Type B pancreatic cell (in vitro differentiated cells): ENCODE measurements around the gene CFI. TPM values are rescaled to one million over a fixed set of nuclear protein-coding genes. Genes with fewer than 3 reads are reported as not detected.

Experiments used
- DNase-seq: peaks from one replicate; pipeline ENCODE4 v3.0.0; 2021; ENCODE audit warnings: mixed read lengths; ENCODE audit not compliant: unreplicated experiment; ENCODE audit errors: extremely low spot score
- H3K27ac Mint-ChIP-seq: 2 replicates; pipeline ENCODE4 v1.8.0; 2021; ENCODE audit warnings: mild to moderate bottlenecking, mixed read lengths
- H3K27me3 Mint-ChIP-seq: 2 replicates; pipeline ENCODE4 v1.8.0; 2021; ENCODE audit warnings: mixed read lengths
- H3K36me3 Mint-ChIP-seq: 2 replicates; pipeline ENCODE4 v1.8.0; 2021; ENCODE audit warnings: mixed read lengths
- H3K4me1 Mint-ChIP-seq: one replicate; pipeline ENCODE4 v1.8.0; 2021; ENCODE audit warnings: mixed read lengths; ENCODE audit not compliant: unreplicated experiment
- H3K4me3 Mint-ChIP-seq: 2 replicates; pipeline ENCODE4 v1.8.0; 2021; ENCODE audit warnings: mild to moderate bottlenecking, mixed read lengths
- H3K9me3 Mint-ChIP-seq: 2 replicates; pipeline ENCODE4 v1.8.0; 2021; ENCODE audit warnings: mixed read lengths
- CTCF ChIP-seq: fragments of 200-600 bp; sonication (generic); conservative IDR thresholded peaks from 2 replicates; pipeline ENCODE4 v1.5.0; 2021; ENCODE audit warnings: antibody characterized with exemption, mild to moderate bottlenecking
- total RNA-seq: library from RNA; stranded (reverse); gene quantifications from 2 replicates; pipeline ENCODE4 v1.2.1, GENCODE V29; 2021; ENCODE audit warnings: low replicate concordance

Gene CFI
- total RNA-seq, 1 donor from 2014 or later, result 24.0 TPM

- no peak for TF ChIP-seq CTCF
- Mint-ChIP-seq H3K27me3 (no peaks in the 10 kb centered on the region), H3K27ac (peak within 1 kb of the TSS; percentile 86), H3K4me1 (peaks cover 19% of the 10 kb centered on the region), H3K4me3 (peak within 1 kb of the TSS; percentile 95), H3K9me3 (no peaks in the 10 kb centered on the region), H3K36me3 (peaks cover 13% of the 10 kb centered on the region)
- DNase-seq, result peak; percentile 89
Measured at GRCh38 chr4:109729718-109730618, 71.8 kb downstream of the CFI start, which contains the start of gene PLA2G12A. Gene PLA2G12A, minus strand, starts transcription at chr4:109730070. Its CDS starts 261 bp downstream, at chr4:109729809.

GRCh38 chr4:109729117-109729717 is 72.6 kb downstream of the CFI start:
- H3K27ac Mint-ChIP-seq, result peak overlapping the region; percentile 74
- H3K4me1 Mint-ChIP-seq, result peaks cover 19% of the 10 kb centered on the region
- H3K4me3 Mint-ChIP-seq, result peak overlapping the region; percentile 95
- no peaks in the 10 kb centered on the region for H3K27me3 Mint-ChIP-seq
- no peak for TF ChIP-seq CTCF
- H3K36me3 Mint-ChIP-seq, result peaks cover 16% of the 10 kb centered on the region
- no peaks in the 10 kb centered on the region for H3K9me3 Mint-ChIP-seq
- no peak for DNase-seq

- peak overlapping the region; percentile 74 for H3K27ac Mint-ChIP-seq
- no peak for TF ChIP-seq CTCF
- no peaks in the 10 kb centered on the region for H3K27me3 Mint-ChIP-seq
- peaks cover 17% of the 10 kb centered on the region for H3K36me3 Mint-ChIP-seq
- peak overlapping the region; percentile 95 for H3K4me3 Mint-ChIP-seq
- DNase-seq, result no peak
- peaks cover 19% of the 10 kb centered on the region for H3K4me1 Mint-ChIP-seq
- no peaks in the 10 kb centered on the region for H3K9me3 Mint-ChIP-seq
Measured at GRCh38 chr4:109728385-109728784, 73.4 kb downstream of the CFI start.

- TF ChIP-seq CTCF, result no peak
- Mint-ChIP-seq H3K9me3 (no peaks in the 10 kb centered on the region), H3K27ac (no peak overlapping the region), H3K36me3 (peaks cover 26% of the 10 kb centered on the region), H3K27me3 (no peaks in the 10 kb centered on the region), H3K4me1 (peaks cover 13% of the 10 kb centered on the region), H3K4me3 (no peak overlapping the region)
- DNase-seq, result no peak
Measured at GRCh38 chr4:109723110-109723509, 78.7 kb downstream of the CFI start.

GRCh38 chr4:109722357-109722756 is 79.4 kb downstream of the CFI start:
- Mint-ChIP-seq H3K9me3 (no peaks in the 10 kb centered on the region), H3K4me3 (no peak overlapping the region), H3K27ac (no peak overlapping the region), H3K36me3 (peaks cover 23% of the 10 kb centered on the region), H3K27me3 (no peaks in the 10 kb centered on the region), H3K4me1 (peaks cover 8% of the 10 kb centered on the region)
- DNase-seq, result no peak
- TF ChIP-seq CTCF, result no peak
